Activated CD4-positive, alpha-beta T cell treated with anti-CD3 and anti-CD28 coated beads for 24 hours (primary cell): Measurements from ENCODE around the gene SORBS2.
"Not testable (repeated sequence)": the region's sequence is repeated elsewhere in the genome, so short reads cannot be mapped to it uniquely, and the experiment has no call there.

Source experiments
- DNase-seq, 2 donors: peaks; one replicate each; pipeline ENCODE4 v3.0.0-alpha.2; 2020; ENCODE audit warnings: low read depth in 2 of 2

SORBS2 gene

DNA sequence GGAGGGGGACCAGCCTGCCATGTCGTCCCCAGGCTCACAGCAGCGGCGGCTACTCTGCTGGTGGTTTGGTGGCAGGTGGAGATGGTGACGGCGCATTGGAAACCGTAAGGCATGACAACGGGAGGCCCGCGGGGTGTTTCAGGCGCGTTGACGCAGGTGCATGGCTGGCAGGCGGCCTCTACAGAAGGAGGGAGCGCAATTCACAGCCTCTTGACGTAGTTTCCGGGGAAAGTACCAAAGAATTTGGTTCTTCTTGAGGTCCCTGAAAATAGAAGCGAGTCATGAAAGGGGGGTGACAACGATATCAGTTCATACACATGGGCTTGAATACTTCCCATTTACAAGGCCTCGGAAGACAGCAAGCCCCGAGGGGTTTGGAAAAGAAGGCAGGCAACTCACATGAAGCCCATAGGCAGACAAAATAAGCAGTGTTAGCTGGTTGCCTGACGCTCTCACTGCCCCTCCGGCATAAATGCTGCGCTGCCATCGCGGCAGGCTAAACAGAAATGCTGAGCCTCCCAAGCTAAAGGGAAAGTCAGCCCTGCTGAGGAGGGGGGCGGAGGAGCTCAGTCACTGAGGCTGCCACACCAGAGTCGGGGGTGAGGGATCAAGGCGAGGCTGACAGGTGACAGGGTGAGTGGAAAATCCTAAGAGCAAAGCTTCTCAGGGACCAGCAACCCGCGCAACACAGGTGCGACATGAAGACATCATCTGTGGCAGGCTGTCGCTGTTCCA lies 224.4 kb downstream of the SORBS2 start:
- peak; percentile 34 to 71 for DNase-seq

DNA sequence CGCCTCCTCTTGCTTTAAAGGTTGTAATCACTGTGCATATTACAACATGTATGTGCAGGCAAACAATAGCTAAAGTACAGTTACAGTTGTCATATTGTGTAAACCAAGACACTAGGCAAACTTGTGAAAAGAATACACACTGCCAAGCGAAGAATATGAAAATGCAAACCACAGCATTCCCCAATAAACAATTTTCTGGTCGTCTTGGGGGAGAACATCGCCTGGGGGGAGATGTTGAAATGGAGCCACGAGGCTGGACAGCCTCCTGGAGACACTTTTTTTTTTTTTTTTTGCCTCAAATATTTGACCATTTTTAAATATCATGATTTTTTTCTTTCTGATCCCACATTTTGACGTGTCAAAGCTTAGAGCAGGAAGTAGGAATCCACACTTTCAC lies 225.0 kb downstream of the SORBS2 start:
- no peak for DNase-seq

GRCh38 chr4:185585211-185585610 lies 226.8 kb downstream of the SORBS2 start:
- DNase-seq, result no peak

- DNase-seq, result no peak
These were observed 228.2 kb downstream of the SORBS2 start for GRCh38 chr4:185583813-185584212.

DNA sequence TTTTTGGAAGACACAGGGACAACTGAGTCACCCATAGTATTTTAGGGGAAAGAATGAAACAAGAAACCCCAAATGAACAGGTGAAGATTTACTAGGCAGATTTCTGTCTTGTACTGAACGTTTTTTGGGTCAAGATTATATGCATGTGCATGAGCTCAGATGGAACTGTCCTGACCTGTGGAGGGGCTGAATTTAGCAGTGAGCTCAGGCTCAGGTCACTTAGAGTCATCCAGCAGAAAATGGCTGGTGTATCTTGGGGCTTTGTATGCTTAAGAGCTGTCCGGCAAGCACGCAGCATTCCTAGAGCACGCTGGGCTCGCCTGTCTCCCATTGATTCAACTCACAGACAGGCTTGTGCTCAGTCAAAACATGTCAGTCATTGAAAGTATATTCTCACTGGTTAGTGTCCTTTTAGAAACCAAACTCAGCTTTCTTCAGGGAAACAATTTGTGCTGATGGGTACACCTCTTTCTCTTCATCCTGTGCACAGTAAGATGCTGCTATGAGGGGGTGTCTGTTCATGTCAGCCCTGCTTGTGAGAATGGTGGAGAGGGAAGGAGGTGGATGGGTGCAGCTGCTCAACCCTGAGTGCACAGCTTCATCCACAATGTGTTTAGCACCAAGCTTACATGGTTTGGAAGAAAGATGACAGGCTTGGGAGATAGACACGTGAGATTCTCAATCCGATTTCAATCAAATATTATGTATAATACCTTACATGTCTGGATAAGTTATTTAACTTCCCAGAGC lies 229.2 kb downstream of the SORBS2 start:
- no peak for DNase-seq

- DNase-seq, result no peak
These were observed 231.3 kb downstream of the SORBS2 start for GRCh38 chr4:185580699-185581098.

- DNase-seq, result no peak
These were observed 233.7 kb downstream of the SORBS2 start for GRCh38 chr4:185578284-185578683.

- no peak for DNase-seq
These were observed 234.7 kb downstream of the SORBS2 start for GRCh38 chr4:185576962-185577950.

DNA sequence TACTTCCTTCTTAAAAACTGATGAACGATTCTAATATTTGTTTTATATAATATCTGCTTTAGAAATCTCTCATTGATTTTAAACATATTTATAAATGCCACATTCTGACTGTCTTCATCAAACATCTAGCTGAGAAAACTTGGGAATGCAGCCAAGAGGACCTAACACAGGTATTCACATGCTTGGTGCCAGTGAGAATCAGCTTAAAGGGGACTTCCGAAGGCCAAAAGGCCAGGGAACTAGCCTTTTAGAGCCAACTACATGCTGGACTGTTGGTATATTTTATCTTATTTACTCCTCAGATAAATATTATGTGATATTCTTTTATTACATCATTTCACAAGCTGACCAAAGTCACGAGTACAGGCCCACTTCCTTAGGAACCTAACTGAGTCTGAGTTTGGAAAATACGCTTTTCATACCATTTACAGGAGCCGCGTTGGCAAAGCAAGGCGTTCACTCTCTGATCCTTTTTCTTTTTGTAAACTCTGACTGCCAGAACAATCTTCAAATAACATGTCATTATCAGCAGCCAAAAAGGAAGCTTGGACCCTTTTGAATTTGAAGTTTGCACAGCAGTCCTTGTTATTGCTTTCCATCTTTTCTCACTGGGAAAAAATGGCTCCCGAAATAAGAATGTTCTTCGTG lies 235.6 kb downstream of the SORBS2 start:
- no peak for DNase-seq

DNA sequence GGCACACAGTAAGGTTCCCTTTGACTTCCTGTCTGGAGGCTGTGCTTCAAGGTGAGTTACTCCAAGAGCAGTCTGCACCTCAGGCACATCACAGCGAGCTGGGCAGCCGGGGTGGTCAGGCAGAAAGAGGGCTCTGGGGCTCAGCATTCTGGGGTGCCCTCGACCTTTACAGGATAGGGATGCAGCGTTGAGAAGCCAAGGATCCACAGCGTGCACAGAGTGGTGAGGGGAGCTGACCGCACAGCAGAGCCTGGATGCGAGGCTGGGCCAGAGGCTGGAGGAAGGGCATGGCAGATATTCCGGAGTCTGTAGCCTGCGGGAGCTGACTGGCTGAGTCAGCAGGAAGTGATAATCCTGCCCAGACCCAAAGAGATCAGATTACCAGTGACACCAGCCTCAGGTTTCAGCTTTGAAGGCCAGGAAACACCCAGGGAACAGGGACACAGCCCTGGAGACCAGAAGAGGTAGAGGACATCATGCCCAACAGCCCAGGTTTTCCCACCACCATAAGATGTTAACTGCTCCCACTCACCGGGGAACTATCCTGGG lies 238.3 kb downstream of the SORBS2 start:
- DNase-seq, result no peak

GRCh38 chr4:185570727-185571126 lies 241.3 kb downstream of the SORBS2 start:
- DNase-seq, result no peak

- DNase-seq, result no peak
These were observed 244.3 kb downstream of the SORBS2 start for GRCh38 chr4:185567381-185568376.

DNA sequence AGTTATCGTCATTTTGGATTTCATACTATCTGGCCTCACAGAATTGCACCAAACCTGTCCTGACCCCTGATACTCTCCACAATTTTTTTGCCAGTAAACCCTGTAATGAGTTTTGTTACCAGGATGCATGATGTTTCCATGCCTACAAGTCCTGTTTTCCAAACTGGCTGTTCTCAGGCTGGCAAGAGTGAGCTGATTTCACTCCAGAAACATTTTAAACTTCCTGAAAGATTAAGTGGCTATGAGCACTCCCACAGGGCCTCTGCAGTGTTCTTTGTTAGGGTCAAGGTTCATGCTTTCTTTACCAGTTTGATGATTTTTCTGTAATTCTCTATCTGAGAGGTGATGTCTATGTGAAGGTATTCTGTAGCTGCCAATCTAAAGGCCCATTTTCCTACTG lies 245.0 kb downstream of the SORBS2 start:
- no peak for DNase-seq

- DNase-seq, result no peak
These were observed 245.6 kb downstream of the SORBS2 start for GRCh38 chr4:185566425-185566824.

DNA sequence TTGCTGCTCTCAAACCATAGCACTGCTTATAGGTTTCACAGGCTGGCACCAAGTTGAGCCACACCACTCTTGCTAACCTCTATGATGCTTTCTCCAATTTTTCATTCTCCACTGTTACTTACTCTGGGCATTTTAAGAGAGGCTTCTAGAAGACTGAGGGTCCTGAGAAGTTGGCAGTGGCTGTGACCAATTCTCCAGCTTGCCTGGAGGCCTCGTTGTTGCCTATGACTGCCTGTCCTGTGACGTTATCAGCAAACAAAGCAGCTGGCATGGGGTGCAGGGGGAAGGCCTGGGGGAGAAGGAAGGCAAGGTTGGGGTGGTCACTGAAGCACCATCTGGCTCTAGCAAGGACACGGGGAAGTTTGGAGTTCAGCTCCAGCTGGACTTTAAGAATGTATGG lies 246.3 kb downstream of the SORBS2 start:
- DNase-seq, result no peak

DNA sequence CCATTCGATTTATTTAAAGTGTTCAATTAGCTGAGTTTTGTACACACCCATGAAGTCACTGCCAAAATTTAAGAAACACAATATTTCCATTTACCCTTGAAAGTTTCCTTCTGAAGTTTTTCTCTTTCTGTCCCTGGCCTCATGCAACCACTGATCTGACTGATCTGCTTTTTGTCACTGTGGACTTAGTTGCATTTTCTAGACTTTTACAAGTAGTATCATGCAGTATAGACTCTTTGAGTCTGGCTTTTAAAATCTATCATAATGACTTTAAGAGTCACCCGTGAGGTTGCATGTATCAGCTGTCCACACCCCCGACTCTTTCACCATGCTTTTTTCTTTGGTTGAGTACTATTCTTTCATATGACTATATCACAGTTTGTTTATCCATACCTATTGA lies 247.6 kb downstream of the SORBS2 start:
- DNase-seq, result no peak

- DNase-seq, result no peak
These were observed 249.5 kb downstream of the SORBS2 start for GRCh38 chr4:185562531-185562930.

DNA sequence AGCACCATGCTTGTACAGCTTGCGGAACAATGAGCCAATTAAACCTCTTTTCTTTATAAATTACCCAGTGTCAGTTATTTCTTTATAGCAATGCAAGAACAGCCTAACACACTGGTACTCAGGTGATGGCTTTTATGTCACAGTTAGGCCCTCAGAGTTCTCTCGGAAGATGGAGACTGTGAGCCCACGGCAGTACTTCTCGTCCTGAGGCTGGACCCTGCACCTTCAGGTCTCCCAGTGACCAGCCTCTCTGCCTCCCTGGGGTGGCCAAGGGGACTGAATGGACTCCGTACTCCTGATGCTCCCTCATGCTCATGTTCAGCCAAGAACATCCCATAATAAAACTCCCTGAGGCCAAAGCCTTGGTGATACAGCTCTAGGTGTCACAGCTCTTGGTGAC lies 251.7 kb downstream of the SORBS2 start:
- no peak for DNase-seq

- no peak for DNase-seq
These were observed 252.1 kb downstream of the SORBS2 start for GRCh38 chr4:185559915-185560281.

DNA sequence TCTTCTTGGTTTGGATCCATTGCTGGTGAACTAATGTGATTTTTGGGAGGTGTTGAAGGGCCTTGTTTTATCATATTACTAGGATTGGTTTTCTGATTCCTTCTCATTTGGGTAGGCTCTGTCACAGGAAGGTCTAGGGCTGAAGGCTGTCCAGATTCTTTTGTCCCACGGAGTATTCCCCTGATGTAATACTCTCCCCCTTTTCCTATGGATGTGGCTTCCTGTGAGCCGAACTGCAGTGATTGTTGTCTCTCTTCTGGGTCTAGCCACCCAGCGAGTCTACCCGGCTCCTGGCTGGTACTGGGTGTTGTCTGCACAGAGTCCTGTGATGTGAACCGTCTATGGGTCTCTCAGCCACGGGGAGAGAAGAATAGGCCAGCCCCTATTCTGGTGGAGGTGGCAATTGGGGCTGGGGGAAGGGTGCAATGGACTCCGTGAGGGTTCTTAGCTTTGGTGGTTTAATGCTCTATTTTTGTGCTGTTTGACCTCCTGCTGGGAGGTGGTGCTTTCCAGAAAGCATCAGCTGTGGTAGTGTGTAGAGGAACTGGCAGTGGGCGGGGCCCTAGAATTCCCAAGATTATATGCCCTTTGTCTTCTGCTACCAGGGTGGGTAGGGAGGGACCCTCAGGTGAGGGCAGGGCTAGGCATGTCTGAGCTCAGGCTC lies 252.6 kb downstream of the SORBS2 start:
- DNase-seq, result not testable (repeated sequence)
